A549 (cell line): ENCODE results near the gene LHX4.

Experiments used
- EP300 ChIP-seq, 2 experiments: fragments of >200 bp; sonication (Bioruptor Twin); formaldehyde crosslinking; IDR thresholded peaks; 2 replicates in 1 of 2; 3 replicates in 1 of 2; pipeline ENCODE4 v1.6.1; 2016 to 2017
- JUN ChIP-seq, 2 experiments: fragments of >200 bp; sonication (Bioruptor Twin); formaldehyde crosslinking; IDR thresholded peaks; 2 replicates in 1 of 2; 3 replicates in 1 of 2; pipeline ENCODE4 v1.6.1; 2016 to 2017
- KDM5A ChIP-seq: fragments of 200-600 bp; sonication (generic); IDR thresholded peaks from 2 replicates; pipeline ENCODE4 v1.6.1; 2016; ENCODE audit warnings: antibody characterized with exemption, mild to moderate bottlenecking
- MYC ChIP-seq: IDR thresholded peaks from 2 replicates; pipeline ENCODE4 v1.6.1; 2012; ENCODE audit warnings: mild to moderate bottlenecking, inconsistent platforms, low read length, improper control_type of control experiment, borderline replicate concordance
- POLR2A ChIP-seq: IDR thresholded peaks from 2 replicates; pipeline ENCODE4 v1.6.1; 2012; ENCODE audit warnings: mild to moderate bottlenecking, low read length
- ZSCAN20 ChIP-seq: fragments of 250-450 bp; sonication (Bioruptor Pico); IDR thresholded peaks from 2 replicates; pipeline ENCODE4 v1.8.0; 2022; ENCODE audit warnings: mild to moderate bottlenecking, moderate library complexity
- TF ChIP-seq, protein P1 (sequence below): fragments of >200 bp; sonication (Bioruptor Twin); formaldehyde crosslinking; IDR thresholded peaks from 3 replicates; pipeline ENCODE4 v1.5.1; 2016
- TF ChIP-seq, protein P2 (sequence below): IDR thresholded peaks from 2 replicates; pipeline ENCODE4 v1.6.1; 2012
- TF ChIP-seq, protein P3 (sequence below): fragments of 200-600 bp; sonication (generic); IDR thresholded peaks from 2 replicates; pipeline ENCODE4 v1.6.1; 2016; ENCODE audit warnings: antibody characterized with exemption, mild to moderate bottlenecking, moderate library complexity
- TF ChIP-seq, protein P4 (sequence below): fragments of >200 bp; sonication (Bioruptor Twin); formaldehyde crosslinking; IDR thresholded peaks from 3 replicates; pipeline ENCODE4 v1.6.1; 2016

DNA sequence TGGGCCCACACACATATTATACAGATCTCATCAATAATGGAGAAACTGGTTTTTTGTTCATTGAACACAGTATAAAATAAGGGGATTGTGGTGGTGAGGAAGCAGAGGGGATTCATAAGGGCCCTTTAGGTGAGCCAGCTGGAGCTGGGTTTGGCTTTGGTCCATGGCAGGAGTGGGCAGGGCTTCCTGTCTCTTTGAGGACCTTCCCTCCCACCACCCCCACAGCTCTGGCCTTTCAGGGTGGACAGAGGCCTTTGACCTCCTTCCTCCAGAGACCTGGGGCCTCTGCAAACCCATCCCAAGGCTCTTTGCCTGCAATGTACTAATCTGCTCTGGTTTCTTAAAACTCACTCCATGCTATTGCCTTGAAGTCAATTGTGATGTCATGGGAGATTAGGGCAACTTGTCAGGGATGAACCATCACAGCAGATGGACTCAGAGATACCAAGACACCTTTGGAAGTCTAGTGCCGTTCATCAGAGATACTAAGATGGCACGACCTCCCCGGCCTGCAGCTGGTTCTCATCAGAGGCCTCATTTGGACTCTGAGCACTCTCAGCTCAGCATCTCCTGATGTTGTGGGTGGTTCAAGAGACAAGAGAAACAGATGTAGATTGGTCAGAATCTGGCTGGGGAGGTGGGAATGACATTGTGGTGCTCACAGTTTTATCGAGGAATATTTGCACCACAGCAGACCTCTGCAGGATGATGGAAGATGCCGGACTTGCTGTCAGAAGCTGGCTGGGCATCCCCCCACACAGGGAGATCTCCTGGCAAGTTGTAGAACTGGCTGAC lies 37.9 kb downstream of the LHX4 start:
- TF ChIP-seq, protein P1, sequence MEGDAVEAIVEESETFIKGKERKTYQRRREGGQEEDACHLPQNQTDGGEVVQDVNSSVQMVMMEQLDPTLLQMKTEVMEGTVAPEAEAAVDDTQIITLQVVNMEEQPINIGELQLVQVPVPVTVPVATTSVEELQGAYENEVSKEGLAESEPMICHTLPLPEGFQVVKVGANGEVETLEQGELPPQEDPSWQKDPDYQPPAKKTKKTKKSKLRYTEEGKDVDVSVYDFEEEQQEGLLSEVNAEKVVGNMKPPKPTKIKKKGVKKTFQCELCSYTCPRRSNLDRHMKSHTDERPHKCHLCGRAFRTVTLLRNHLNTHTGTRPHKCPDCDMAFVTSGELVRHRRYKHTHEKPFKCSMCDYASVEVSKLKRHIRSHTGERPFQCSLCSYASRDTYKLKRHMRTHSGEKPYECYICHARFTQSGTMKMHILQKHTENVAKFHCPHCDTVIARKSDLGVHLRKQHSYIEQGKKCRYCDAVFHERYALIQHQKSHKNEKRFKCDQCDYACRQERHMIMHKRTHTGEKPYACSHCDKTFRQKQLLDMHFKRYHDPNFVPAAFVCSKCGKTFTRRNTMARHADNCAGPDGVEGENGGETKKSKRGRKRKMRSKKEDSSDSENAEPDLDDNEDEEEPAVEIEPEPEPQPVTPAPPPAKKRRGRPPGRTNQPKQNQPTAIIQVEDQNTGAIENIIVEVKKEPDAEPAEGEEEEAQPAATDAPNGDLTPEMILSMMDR, result no peak
- TF ChIP-seq POLR2A (no peak), JUN (IDR thresholded peaks at IDR 0.05) (no peak), KDM5A (no peak), MYC (no peak), ZSCAN20 (CRISPR knock-in tag) (no peak), EP300 (IDR thresholded peaks at IDR 0.05) (no peak)
- TF ChIP-seq, protein P2, sequence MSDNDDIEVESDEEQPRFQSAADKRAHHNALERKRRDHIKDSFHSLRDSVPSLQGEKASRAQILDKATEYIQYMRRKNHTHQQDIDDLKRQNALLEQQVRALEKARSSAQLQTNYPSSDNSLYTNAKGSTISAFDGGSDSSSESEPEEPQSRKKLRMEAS, result no peak
- TF ChIP-seq, protein P3, sequence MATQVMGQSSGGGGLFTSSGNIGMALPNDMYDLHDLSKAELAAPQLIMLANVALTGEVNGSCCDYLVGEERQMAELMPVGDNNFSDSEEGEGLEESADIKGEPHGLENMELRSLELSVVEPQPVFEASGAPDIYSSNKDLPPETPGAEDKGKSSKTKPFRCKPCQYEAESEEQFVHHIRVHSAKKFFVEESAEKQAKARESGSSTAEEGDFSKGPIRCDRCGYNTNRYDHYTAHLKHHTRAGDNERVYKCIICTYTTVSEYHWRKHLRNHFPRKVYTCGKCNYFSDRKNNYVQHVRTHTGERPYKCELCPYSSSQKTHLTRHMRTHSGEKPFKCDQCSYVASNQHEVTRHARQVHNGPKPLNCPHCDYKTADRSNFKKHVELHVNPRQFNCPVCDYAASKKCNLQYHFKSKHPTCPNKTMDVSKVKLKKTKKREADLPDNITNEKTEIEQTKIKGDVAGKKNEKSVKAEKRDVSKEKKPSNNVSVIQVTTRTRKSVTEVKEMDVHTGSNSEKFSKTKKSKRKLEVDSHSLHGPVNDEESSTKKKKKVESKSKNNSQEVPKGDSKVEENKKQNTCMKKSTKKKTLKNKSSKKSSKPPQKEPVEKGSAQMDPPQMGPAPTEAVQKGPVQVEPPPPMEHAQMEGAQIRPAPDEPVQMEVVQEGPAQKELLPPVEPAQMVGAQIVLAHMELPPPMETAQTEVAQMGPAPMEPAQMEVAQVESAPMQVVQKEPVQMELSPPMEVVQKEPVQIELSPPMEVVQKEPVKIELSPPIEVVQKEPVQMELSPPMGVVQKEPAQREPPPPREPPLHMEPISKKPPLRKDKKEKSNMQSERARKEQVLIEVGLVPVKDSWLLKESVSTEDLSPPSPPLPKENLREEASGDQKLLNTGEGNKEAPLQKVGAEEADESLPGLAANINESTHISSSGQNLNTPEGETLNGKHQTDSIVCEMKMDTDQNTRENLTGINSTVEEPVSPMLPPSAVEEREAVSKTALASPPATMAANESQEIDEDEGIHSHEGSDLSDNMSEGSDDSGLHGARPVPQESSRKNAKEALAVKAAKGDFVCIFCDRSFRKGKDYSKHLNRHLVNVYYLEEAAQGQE, result no peak
- TF ChIP-seq, protein P4, sequence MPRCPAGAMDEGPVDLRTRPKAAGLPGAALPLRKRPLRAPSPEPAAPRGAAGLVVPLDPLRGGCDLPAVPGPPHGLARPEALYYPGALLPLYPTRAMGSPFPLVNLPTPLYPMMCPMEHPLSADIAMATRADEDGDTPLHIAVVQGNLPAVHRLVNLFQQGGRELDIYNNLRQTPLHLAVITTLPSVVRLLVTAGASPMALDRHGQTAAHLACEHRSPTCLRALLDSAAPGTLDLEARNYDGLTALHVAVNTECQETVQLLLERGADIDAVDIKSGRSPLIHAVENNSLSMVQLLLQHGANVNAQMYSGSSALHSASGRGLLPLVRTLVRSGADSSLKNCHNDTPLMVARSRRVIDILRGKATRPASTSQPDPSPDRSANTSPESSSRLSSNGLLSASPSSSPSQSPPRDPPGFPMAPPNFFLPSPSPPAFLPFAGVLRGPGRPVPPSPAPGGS, result no peak
